K562 (cell line): ENCODE results near the gene NEMP1. TPM values are rescaled to one million over a fixed set of nuclear protein-coding genes. Genes with fewer than 3 reads are reported as not detected.

ENCODE experiments used
- ATAC-seq: fragments of 200-7000 bp; cut with Tn5 transposase; 3 replicates; pipeline ENCODE4 v1.9.1; 2020; ENCODE audit warnings: moderate library complexity
- BruUV-seq: library from RNA; stranded (reverse); fragments of 400-500 nt; replicated peaks from 2 replicates; lab custom pipeline; 2021; lab: Mats Ljungman, UMichigan
- CTCF ChIA-PET: fragments of 300-600 bp; formaldehyde crosslinking; extraction: SDS; loops from one replicate; lab custom pipeline; 2021; ENCODE audit warnings: low intra/inter-chr PET ratio; lab: Yijun Ruan, JAX
- POLR2A ChIA-PET: fragments of 300-600, 350-650 bp; sonication (Branson Sonifier 250); formaldehyde crosslinking; extraction: SDS; loops from one replicate; lab custom pipeline; 2021; ENCODE audit warnings: antibody characterized with exemption, inconsistent platforms; lab: Yijun Ruan, JAX
- DNase-seq, 4 experiments: peaks; one replicate each; pipeline versions ENCODE4 v3.0.0 to v3.0.0-alpha.2; 2011 to 2018; ENCODE audit warnings: low spot score in 3 of 4, mixed read lengths in 3 of 4; ENCODE audit errors: extremely low read depth in 1 of 4
- FAIRE-seq: peaks from 2 replicates; lab custom pipeline; 2011; peaks lifted over from hg19 to GRCh38; lab: Jason Lieb, UNC
- H2AFZ ChIP-seq: 2 replicates; pipeline ENCODE4 v1.6.0; 2011; ENCODE audit warnings: low read depth, low read length, control low read depth, inconsistent platforms
- H3K27ac ChIP-seq: fragments of 200-600 bp; 3 replicates; pipeline ENCODE4 v1.8.0; 2011; ENCODE audit warnings: low read depth, mild to moderate bottlenecking, control low read depth, inconsistent platforms, low read length, moderate library complexity, mixed read lengths; ENCODE audit errors: extremely low read depth
- H3K27me3 ChIP-seq, 2 experiments: fragments of 300-600 bp in 1 of 2; 2 replicates in 1 of 2; 3 replicates in 1 of 2; pipeline versions ENCODE4 v1.6.0 to v1.8.0; 2011; ENCODE audit warnings: inconsistent platforms in 2 of 2, low read length in 2 of 2, mild to moderate bottlenecking in 1 of 2, mixed read lengths in 1 of 2, moderate library complexity in 1 of 2; ENCODE audit not compliant: control insufficient read depth in 2 of 2, insufficient read depth in 2 of 2
- H3K36me3 ChIP-seq: fragments of 300-600 bp; 3 replicates; pipeline ENCODE4 v1.8.0; 2011; ENCODE audit warnings: mild to moderate bottlenecking, low read length, inconsistent platforms; ENCODE audit not compliant: control insufficient read depth, insufficient read depth
- H3K4me1 ChIP-seq, 2 experiments: fragments of 200-600 bp in 1 of 2; replicated peaks in 1 of 2; 2 replicates in 1 of 2; 3 replicates in 1 of 2; pipeline versions ENCODE4 v1.5.1 to v1.8.0; 2011; ENCODE audit warnings: inconsistent platforms in 2 of 2, low read length in 2 of 2, mild to moderate bottlenecking in 1 of 2, mixed read lengths in 1 of 2, moderate library complexity in 1 of 2; ENCODE audit not compliant: control insufficient read depth in 2 of 2, insufficient read depth in 2 of 2
- H3K4me2 ChIP-seq: 2 replicates; pipeline ENCODE4 v1.6.1; 2011; ENCODE audit warnings: low read length, control low read depth, inconsistent platforms, mixed read lengths; ENCODE audit not compliant: insufficient read depth
- H3K4me3 ChIP-seq: fragments of 200-600 bp; sonication (generic), shearing (Covaris generic); 2 replicates; pipeline ENCODE4 v1.5.1; 2016; ENCODE audit warnings: control low read depth, inconsistent platforms
- H3K79me2 ChIP-seq: fragments of 200-600 bp; 3 replicates; pipeline ENCODE4 v1.8.0; 2011; ENCODE audit warnings: low read length, inconsistent platforms; ENCODE audit not compliant: control insufficient read depth, insufficient read depth
- H3K9ac ChIP-seq, 2 experiments: 2 replicates each; pipeline versions ENCODE4 v1.6.0 to v1.6.1; 2011; ENCODE audit warnings: low read depth in 2 of 2, low read length in 2 of 2, control low read depth in 1 of 2, inconsistent platforms in 1 of 2, mild to moderate bottlenecking in 1 of 2, mixed read lengths in 1 of 2; ENCODE audit not compliant: insufficient read depth in 1 of 2
- H3K9me1 ChIP-seq: one replicate; pipeline ENCODE4 v1.6.0; 2011; ENCODE audit warnings: inconsistent platforms, mild to moderate bottlenecking, low read length, moderate library complexity; ENCODE audit not compliant: control insufficient read depth, insufficient read depth
- H3K9me3 ChIP-seq: replicated peaks from 2 replicates; pipeline ENCODE4 v1.5.1; 2011; ENCODE audit warnings: low read depth, low read length, inconsistent platforms; ENCODE audit not compliant: control insufficient read depth, insufficient read depth
- H4K20me1 ChIP-seq: replicated peaks from 2 replicates; pipeline ENCODE4 v1.6.1; 2011; ENCODE audit warnings: low read length, inconsistent platforms, mixed read lengths; ENCODE audit not compliant: control insufficient read depth, insufficient read depth
- BCOR ChIP-seq: fragments of 450-650 bp; IDR thresholded peaks from 2 replicates; pipeline ENCODE4 v1.6.1; 2016
- ERF ChIP-seq: fragments of 450-650 bp; formaldehyde crosslinking; IDR thresholded peaks from 2 replicates; pipeline ENCODE4 v1.4.0; 2020; ENCODE audit warnings: mild to moderate bottlenecking, mixed read lengths
- FOXJ2 ChIP-seq: fragments of 200-800 bp; sonication (Bioruptor generic); IDR thresholded peaks from 2 replicates; pipeline ENCODE4 v1.6.1; 2016; ENCODE audit warnings: missing genetic modification characterization, missing compliant biosample characterization
- LARP7 ChIP-seq: fragments of 450-650 bp; IDR thresholded peaks from 2 replicates; pipeline ENCODE4 v1.6.1; 2016
- MAZ ChIP-seq, 2 experiments: fragments of 450-650 bp in 1 of 2; sonication (generic) in 1 of 2; formaldehyde crosslinking; IDR thresholded peaks in 1 of 2; conservative IDR thresholded peaks in 1 of 2; 2 replicates each; pipeline versions ENCODE4 v1.4.0 to v1.5.0; 2020; ENCODE audit warnings: mild to moderate bottlenecking in 1 of 2, missing genetic modification reagents in 1 of 2
- NRF1 ChIP-seq, 2 experiments: fragments of 450-650 bp; IDR thresholded peaks in 1 of 2; conservative IDR thresholded peaks in 1 of 2; 2 replicates each; pipeline ENCODE4 v1.6.1; 2014; ENCODE audit warnings: mild to moderate bottlenecking in 2 of 2
- PCBP1 ChIP-seq: fragments of 200-400 bp; formaldehyde crosslinking; IDR thresholded peaks from 2 replicates; pipeline ENCODE4 v1.6.1; 2018; ENCODE audit warnings: mild to moderate bottlenecking, low read depth, low read length; ENCODE audit not compliant: poor library complexity, severe bottlenecking
- PHF8 ChIP-seq: fragments of 200-600 bp; sonication (generic); IDR thresholded peaks from 2 replicates; pipeline ENCODE4 v1.6.1; 2012; ENCODE audit warnings: mixed run types, mild to moderate bottlenecking, inconsistent platforms, low read length, moderate library complexity, borderline replicate concordance
- POLR2A ChIP-seq: fragments of 450-650 bp; conservative IDR thresholded peaks from 2 replicates; pipeline ENCODE4 v1.6.1; 2016
- SRF ChIP-seq, 2 experiments: fragments of 250-450, 450-650 bp in 1 of 2; sonication (Bioruptor Pico) in 1 of 2; sonication (generic) in 1 of 2; formaldehyde crosslinking; IDR thresholded peaks; 2 replicates each; pipeline versions ENCODE4 v1.5.0 to v1.5.1; 2020 to 2022; ENCODE audit warnings: mild to moderate bottlenecking in 1 of 2, missing genetic modification reagents in 1 of 2
- ZKSCAN3 ChIP-seq: fragments of 250-450 bp; sonication (Bioruptor Pico); IDR thresholded peaks from 2 replicates; pipeline ENCODE4 v1.4.0; 2020
- ZNF586 ChIP-seq: fragments of 450-650 bp; formaldehyde crosslinking; conservative IDR thresholded peaks from 2 replicates; pipeline ENCODE4 v1.4.0; 2020; ENCODE audit warnings: mild to moderate bottlenecking, moderate library complexity
- ZNF668 ChIP-seq: fragments of 250-450 bp; sonication (Bioruptor Pico); IDR thresholded peaks from 2 replicates; pipeline ENCODE4 v1.8.0; 2022; ENCODE audit warnings: mild to moderate bottlenecking, inconsistent platforms
- WGBS: fragments of 100-300 bp; shearing (Covaris generic); methylation state at CpG from one replicate; pipeline ENCODE4 v1.1.6; 2016; ENCODE audit warnings: low coverage, mixed read lengths; ENCODE audit not compliant: insufficient coverage; ENCODE audit errors: missing lambda C conversion rate; 5-methylcytosine and 5-hydroxymethylcytosine counted together
- in situ Hi-C: fragments of 300-500 bp; cut with MboI; formaldehyde crosslinking; loops from 4 replicates; pipeline ENCODE4 v1.15.0; 2018; ENCODE audit warnings: inconsistent platforms, mixed read lengths
- intact Hi-C: fragments of 100-400 bp; cut with micrococcal nuclease; formaldehyde crosslinking; loops from 2 replicates; pipeline ENCODE4 v1.14.2; 2022
- polyA plus RNA-seq, 8 experiments: library from polyadenylated mRNA; depleted of rRNA in 4 of 8; stranded (reverse) in 5 of 8; unstranded in 3 of 8; fragments of >200 nt; fragmentation: Nextera tagmentation in 2 of 8; fragmentation: Illumina TruSeq in 1 of 8; extraction: Ambion mirVana in 2 of 8; extraction: Trizol in 1 of 8; gene quantifications; 2 replicates each; pipeline versions ENCODE4 v1.2.1 to v1.2.3, GENCODE V29; 2011 to 2014; ENCODE audit warnings: inconsistent platforms in 1 of 8, missing spikeins in 1 of 8
- total RNA-seq, 7 experiments: library from RNA; depleted of rRNA in 6 of 7; stranded (reverse); fragments of >200 nt in 6 of 7; fragmentation: Illumina TruSeq in 2 of 7; extraction: Trizol in 2 of 7; gene quantifications; 2 replicates each; pipeline versions ENCODE4 v1.2.1 to v1.2.3, GENCODE V29; 2011 to 2021; ENCODE audit warnings: low replicate concordance in 1 of 7
- TF ChIP-seq, protein P1 (sequence below): fragments of 150-350 bp; conservative IDR thresholded peaks from 2 replicates; pipeline ENCODE4 v1.6.1; 2014; ENCODE audit warnings: low read length
- TF ChIP-seq, protein P2 (sequence below): sonication (generic); formaldehyde crosslinking; IDR thresholded peaks from 2 replicates; pipeline ENCODE4 v1.8.0; 2022; ENCODE audit warnings: missing genetic modification reagents, mild to moderate bottlenecking, borderline replicate concordance
- TF ChIP-seq, protein P3 (sequence below): sonication (generic); IDR thresholded peaks from 2 replicates; pipeline ENCODE4 v1.6.1; 2016

The NEMP1 gene
- total and polyA plus RNA-seq, 9 of the 15 experiments (the other 6 are each of a cell fraction or from before 2014, with no cell fraction given): 9.5 to 82.2 (median 41.2) TPM

DNA sequence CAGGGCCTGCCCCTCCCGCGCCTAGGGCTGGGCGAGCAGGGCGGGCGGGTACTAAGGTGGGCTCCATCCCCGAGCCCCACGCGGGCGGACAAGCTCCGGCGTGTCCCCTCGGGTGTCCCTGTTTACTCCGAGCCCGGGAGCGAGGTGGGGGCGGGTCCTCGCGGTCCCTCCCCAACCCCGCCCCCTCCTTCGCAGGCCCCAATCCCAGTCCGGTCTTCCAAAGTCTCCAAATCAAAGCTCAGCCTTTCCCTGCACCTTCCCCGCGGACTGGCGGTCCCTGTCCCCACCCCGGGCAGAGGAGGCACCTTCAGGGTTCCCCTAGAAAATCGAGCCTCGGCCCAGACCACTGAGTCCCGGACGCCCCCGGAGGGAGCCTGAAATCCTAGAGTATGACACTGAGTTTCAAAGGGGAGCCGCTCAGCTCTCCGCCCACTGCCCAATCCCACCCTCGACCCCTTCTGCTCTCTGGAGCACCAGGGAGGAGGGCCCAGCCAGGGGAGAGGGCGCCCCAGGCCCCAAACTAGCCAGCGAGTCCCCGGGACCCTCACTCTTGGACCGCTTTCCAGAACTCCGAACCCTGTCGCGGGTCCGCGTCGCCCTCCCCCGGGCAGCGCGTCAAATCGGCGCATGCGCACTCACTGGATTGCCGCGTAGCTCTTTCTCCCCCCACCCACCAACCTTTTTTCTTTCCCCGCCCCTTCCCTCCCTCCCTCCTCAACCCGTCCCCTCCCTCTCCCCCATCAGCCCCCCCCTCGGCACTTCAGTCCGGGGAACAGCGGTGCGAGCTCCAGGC is 49.3 kb upstream of the NEMP1 start, which contains the start of gene LRP1:
LRP1 (plus strand) TSS at position 758 of the 793 bp plus-strand sequence. CDS start 482 bp downstream, outside the sequence.
- CTCF ChIA-PET: interaction anchor here (0.6 to 1.2 kb wide), 5 partner anchors 46 to 70 kb away, joined by 3 to 5 read pairs (median 4); no protein-coding TSS in a partner anchor
- Histone ChIP-seq H3K9me3 (peaks cover 5% of the 10 kb centered on the region), H3K9ac (peak within 1 kb of the TSS; percentile 63 to 95; a peak in 3 of 4 replicates), H2AFZ (peak within 1 kb of the TSS; percentile 91), H3K4me3 (peak within 1 kb of the TSS; percentile 59), H3K27ac (peak within 1 kb of the TSS; percentile 47; the same call in 1 of the 3 replicates), H4K20me1 (no peaks in the 10 kb centered on the region), H3K36me3 (no peaks in the 10 kb centered on the region), H3K9me1 (no peaks in the 10 kb centered on the region), H3K79me2 (no peaks in the 10 kb centered on the region), H3K4me1 (peaks cover 14 to 28% of the 10 kb centered on the region in 2 experiments), H3K4me2 (peak within 1 kb of the TSS; percentile 86), H3K27me3 (no peaks in the 10 kb centered on the region)
- FAIRE-seq (peak; percentile 71), ATAC-seq (peak; percentile 74), DNase-seq (peak; percentile 90 to 96 (median 94))
- WGBS: 1% methylated on average over 13 of the region's 57 CpGs
- POLR2A ChIA-PET: interaction anchor here (0.7 to 1.5 kb wide), 8 partner anchors 9 to 439 kb away, joined by 3 to 6 read pairs (median 4); no protein-coding TSS in a partner anchor
- BruUV-seq: no TSS peak
- intact Hi-C loops (loop anchor here (10.0 kb wide), 1 partner anchor 117 kb away; no protein-coding TSS in a partner anchor), in situ Hi-C loops (no loop called here)
- TF ChIP-seq ZNF668: no peak
- no peak for TF ChIP-seq FOXJ2 (tag)
- TF ChIP-seq ZKSCAN3 (CRISPR knock-in tag): no peak
- TF ChIP-seq, protein P1, sequence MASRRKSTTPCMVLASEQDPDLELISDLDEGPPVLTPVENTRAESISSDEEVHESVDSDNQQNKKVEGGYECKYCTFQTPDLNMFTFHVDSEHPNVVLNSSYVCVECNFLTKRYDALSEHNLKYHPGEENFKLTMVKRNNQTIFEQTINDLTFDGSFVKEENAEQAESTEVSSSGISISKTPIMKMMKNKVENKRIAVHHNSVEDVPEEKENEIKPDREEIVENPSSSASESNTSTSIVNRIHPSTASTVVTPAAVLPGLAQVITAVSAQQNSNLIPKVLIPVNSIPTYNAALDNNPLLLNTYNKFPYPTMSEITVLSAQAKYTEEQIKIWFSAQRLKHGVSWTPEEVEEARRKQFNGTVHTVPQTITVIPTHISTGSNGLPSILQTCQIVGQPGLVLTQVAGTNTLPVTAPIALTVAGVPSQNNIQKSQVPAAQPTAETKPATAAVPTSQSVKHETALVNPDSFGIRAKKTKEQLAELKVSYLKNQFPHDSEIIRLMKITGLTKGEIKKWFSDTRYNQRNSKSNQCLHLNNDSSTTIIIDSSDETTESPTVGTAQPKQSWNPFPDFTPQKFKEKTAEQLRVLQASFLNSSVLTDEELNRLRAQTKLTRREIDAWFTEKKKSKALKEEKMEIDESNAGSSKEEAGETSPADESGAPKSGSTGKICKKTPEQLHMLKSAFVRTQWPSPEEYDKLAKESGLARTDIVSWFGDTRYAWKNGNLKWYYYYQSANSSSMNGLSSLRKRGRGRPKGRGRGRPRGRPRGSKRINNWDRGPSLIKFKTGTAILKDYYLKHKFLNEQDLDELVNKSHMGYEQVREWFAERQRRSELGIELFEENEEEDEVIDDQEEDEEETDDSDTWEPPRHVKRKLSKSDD: no peak
- TF ChIP-seq PHF8: peak; percentile 65; the same call in 1 of the 2 replicates
- TF ChIP-seq MAZ (CRISPR knock-in tag; conservative IDR thresholded peaks at IDR 0.05 in 1 of 2, IDR thresholded peaks at IDR 0.05 in 1 of 2): peak in 1 of 2 experiments; percentile 22; a peak in 2 of 4 replicates
- TF ChIP-seq, protein P2, sequence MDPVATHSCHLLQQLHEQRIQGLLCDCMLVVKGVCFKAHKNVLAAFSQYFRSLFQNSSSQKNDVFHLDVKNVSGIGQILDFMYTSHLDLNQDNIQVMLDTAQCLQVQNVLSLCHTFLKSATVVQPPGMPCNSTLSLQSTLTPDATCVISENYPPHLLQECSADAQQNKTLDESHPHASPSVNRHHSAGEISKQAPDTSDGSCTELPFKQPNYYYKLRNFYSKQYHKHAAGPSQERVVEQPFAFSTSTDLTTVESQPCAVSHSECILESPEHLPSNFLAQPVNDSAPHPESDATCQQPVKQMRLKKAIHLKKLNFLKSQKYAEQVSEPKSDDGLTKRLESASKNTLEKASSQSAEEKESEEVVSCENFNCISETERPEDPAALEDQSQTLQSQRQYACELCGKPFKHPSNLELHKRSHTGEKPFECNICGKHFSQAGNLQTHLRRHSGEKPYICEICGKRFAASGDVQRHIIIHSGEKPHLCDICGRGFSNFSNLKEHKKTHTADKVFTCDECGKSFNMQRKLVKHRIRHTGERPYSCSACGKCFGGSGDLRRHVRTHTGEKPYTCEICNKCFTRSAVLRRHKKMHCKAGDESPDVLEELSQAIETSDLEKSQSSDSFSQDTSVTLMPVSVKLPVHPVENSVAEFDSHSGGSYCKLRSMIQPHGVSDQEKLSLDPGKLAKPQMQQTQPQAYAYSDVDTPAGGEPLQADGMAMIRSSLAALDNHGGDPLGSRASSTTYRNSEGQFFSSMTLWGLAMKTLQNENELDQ (CRISPR knock-in tag): no peak
- TF ChIP-seq NRF1 (conservative IDR thresholded peaks at IDR 0.05 in 1 of 2, IDR thresholded peaks at IDR 0.05 in 1 of 2): peak; percentile 90 to 91
- TF ChIP-seq LARP7: no peak
- TF ChIP-seq, protein P3, sequence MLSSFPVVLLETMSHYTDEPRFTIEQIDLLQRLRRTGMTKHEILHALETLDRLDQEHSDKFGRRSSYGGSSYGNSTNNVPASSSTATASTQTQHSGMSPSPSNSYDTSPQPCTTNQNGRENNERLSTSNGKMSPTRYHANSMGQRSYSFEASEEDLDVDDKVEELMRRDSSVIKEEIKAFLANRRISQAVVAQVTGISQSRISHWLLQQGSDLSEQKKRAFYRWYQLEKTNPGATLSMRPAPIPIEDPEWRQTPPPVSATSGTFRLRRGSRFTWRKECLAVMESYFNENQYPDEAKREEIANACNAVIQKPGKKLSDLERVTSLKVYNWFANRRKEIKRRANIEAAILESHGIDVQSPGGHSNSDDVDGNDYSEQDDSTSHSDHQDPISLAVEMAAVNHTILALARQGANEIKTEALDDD: no peak
- peak; percentile 85 for TF ChIP-seq PCBP1
- TF ChIP-seq SRF (CRISPR knock-in tag; IDR thresholded peaks at IDR 0.05): no peak
- no peak for TF ChIP-seq ZNF586 (CRISPR knock-in tag)
- TF ChIP-seq BCOR: no peak
- TF ChIP-seq POLR2A: no peak
- TF ChIP-seq ERF (CRISPR knock-in tag): no peak
